Mucosa of descending colon (tissue), 3 donors: Measurements from ENCODE around the gene MICU1. TPM values are rescaled to one million over a fixed set of nuclear protein-coding genes. Genes with fewer than 3 reads are reported as not detected.

Experiments
- ATAC-seq: fragments of 200-7000 bp; cut with Tn5 transposase; one replicate; pipeline ENCODE4 v1.9.1; 2020; ENCODE audit warnings: mild to moderate bottlenecking, moderate library complexity
- DNase-seq, 3 donors: peaks; one replicate each; pipeline ENCODE4 v3.0.0-alpha.2; 2020
- H3K36me3 ChIP-seq: fragments of 200-600 bp; one replicate; pipeline ENCODE4 v1.8.0; 2021; ENCODE audit warnings: low read depth, mild to moderate bottlenecking
- H3K4me1 ChIP-seq: fragments of 200-600 bp; one replicate; pipeline ENCODE4 v1.8.0; 2021; ENCODE audit warnings: low read depth, mild to moderate bottlenecking
- H3K4me3 ChIP-seq: fragments of 200-600 bp; one replicate; pipeline ENCODE4 v1.8.0; 2021; ENCODE audit warnings: mild to moderate bottlenecking
- H3K9me3 ChIP-seq: fragments of 200-600 bp; one replicate; pipeline ENCODE4 v1.8.0; 2021; ENCODE audit warnings: mild to moderate bottlenecking
- intact Hi-C, 2 donors: fragments of 100-400 bp; cut with DNase I in 1 of 2; cut with micrococcal nuclease in 1 of 2; formaldehyde crosslinking; loops; one replicate each; pipeline versions ENCODE4 v1.11.0 to v1.11.1; 2022; cut with DNase I, micrococcal nuclease
- total RNA-seq, 3 donors: library from RNA; stranded (reverse); fragmentation: NEBNext Ultra II Directional in 2 of 3; extraction: Animal tissue kit (Norgen Biotek cat#: 25700) in 2 of 3; gene quantifications; one replicate each; pipeline versions ENCODE4 v1.2.1 to v1.2.4, GENCODE V29; 2021 to 2023
- TF ChIP-seq, protein P1 (sequence below): fragments of 200-600 bp; IDR thresholded peaks from one replicate; pipeline ENCODE4 v1.8.0; 2022; ENCODE audit warnings: antibody characterized with exemption, mild to moderate bottlenecking
- donor health status: DM: no; HTN: no; CAD: no; lungs with moderate emphysema.
- donor health status: DM: no; HTN: no; CAD: no.
- donor health status: DM: no; HTN: yes; CAD: no.

Gene MICU1
- total RNA-seq, 3 donors from 2014 or later = 38.6 to 45.3 (median 45.0) TPM

DNA sequence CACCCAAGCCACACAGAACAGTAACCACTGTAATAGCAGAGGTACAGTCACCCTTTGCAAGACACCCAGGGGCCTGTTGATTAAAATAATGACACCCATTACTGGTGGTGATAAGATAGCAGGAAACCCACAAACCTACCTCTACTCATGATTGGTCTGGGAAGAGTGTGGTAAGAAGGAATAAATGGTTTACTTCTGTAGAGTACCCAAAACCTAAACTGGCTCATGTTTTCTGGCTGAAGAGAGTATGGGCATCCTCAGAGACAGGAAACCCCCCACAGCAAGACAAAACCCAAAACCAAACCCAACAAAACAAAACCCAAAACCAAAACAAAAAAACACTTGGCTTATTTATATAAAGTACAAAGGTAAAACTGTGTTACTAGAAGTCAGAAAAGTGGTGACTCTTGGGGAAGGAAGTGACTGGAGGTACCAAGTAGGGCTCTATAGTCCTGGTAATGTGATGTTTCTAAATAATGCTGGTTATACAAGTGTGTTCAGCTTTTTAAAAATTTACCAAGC lies 255.6 kb downstream of the MICU1 start:
- H3K9me3 ChIP-seq = no peaks in the 10 kb centered on the region
- ATAC-seq (peak; percentile 70), DNase-seq (no peak)
- H3K4me1 ChIP-seq = no peaks in the 10 kb centered on the region
- intact Hi-C loops = no loop called here
- TF ChIP-seq, protein P1, sequence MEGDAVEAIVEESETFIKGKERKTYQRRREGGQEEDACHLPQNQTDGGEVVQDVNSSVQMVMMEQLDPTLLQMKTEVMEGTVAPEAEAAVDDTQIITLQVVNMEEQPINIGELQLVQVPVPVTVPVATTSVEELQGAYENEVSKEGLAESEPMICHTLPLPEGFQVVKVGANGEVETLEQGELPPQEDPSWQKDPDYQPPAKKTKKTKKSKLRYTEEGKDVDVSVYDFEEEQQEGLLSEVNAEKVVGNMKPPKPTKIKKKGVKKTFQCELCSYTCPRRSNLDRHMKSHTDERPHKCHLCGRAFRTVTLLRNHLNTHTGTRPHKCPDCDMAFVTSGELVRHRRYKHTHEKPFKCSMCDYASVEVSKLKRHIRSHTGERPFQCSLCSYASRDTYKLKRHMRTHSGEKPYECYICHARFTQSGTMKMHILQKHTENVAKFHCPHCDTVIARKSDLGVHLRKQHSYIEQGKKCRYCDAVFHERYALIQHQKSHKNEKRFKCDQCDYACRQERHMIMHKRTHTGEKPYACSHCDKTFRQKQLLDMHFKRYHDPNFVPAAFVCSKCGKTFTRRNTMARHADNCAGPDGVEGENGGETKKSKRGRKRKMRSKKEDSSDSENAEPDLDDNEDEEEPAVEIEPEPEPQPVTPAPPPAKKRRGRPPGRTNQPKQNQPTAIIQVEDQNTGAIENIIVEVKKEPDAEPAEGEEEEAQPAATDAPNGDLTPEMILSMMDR = no peak
- H3K36me3 ChIP-seq = no peaks in the 10 kb centered on the region
- H3K4me3 ChIP-seq = no peak overlapping the region

DNA sequence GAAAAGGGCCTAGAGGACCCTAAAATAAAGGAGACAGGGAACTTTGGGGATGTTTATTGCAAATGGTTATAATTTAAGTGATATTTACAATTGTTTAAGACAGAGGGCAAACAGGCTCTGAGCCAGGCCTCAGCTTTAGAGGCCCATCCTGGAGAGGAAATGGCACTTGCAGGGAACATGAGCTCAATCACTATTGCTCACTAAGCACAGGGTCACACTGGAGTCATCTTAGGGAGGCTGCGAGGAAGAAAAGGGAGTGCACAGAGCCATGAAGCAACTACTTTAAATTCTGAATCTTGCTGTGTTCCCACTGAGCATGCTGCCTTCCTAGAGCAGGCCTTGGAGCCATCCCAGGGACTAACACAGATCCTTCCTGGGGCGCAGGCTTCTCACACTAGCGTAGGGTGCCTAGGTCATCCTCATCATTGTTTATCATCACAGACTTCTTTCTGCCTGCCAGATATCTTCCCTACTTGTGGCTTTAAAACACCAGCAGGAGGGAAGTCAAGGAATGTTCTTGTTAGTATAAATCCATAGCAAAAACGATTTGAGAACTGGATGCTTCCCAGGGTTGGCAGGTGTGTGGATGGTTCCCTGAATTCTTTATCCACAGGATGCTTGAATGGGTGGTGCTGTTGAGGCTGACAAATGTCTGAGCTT lies 258.4 kb downstream of the MICU1 start:
- DNase-seq (no peak), ATAC-seq (no peak)
- H3K4me1 ChIP-seq = peaks cover 6% of the 10 kb centered on the region
- intact Hi-C loops = loop anchor here (10.0 kb wide), 1 partner anchor 467 kb away; no protein-coding TSS in a partner anchor
- no peaks in the 10 kb centered on the region for H3K36me3 ChIP-seq
- H3K9me3 ChIP-seq = no peaks in the 10 kb centered on the region
- TF ChIP-seq, protein P1 = no peak
- no peak overlapping the region for H3K4me3 ChIP-seq

DNA sequence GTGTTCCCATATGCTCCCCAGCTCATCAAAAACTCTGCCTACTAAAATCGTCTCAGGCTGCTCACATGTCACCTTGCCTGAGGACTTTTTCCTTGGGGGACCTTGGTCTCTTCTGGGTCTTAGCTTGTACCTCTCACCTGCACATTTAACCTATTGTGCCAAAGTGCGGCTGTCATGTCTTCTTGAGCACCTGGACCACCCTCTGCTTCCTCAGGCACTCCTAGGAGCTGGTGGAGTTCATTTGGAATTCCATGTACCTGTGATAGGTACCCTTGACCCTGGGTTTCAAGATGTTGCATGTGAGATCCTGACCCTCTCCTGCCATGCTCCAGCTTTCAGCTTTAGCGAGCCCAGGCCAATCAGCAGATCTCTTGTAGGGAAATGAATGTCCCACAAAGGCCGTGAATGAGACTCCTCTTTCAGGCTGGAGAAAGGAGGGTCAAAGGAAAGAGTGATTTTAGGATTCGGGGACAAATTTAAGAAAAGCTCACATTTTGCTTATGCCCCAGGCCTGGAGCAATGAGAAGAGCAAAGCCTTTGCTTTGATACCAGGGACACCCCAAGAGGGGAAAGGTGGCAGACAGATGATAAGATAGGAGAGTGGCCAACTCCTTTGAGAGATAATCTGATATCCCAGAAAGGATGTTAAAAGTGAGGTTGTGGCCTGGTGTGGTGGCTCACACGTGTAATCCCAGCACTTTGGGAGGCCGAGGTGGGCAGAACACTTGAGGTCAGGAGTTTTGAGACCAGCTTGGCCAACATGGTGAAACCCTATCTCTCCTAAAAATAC lies 260.6 kb downstream of the MICU1 start:
- Histone ChIP-seq H3K4me1 (peaks cover 6% of the 10 kb centered on the region), H3K4me3 (no peak overlapping the region), H3K9me3 (no peaks in the 10 kb centered on the region), H3K36me3 (no peaks in the 10 kb centered on the region)
- ATAC-seq = no peak
- TF ChIP-seq, protein P1 = no peak
- DNase-seq = no peak
- intact Hi-C loops = loop anchor here (10.0 kb wide), 1 partner anchor 470 kb away; no protein-coding TSS in a partner anchor

DNA sequence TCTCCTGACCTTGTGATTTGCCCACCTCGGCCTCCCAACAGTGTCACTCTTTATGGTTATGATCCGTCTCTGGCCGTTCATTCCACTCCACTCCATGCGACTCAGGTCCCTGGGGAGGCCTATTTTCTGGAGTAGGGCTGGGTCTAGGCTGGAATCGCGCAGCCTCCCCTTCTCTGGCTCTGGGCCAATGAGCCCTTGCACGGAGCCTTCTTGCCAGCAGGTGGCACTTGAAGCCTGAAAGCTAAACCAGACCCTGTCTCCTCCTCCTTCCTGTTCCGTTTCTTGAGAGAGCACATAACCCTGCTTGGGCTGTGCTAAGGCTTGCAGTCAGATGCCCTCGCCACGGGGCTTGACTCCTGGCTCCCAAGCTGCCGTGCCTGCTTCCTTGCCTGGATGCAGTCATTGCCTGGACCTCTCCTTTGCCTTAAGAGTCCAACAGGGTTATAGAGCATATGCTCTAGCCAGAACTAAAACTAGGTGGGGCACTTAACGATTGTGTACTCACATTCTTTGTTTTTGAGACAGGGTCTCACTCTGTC lies 261.6 kb downstream of the MICU1 start:
- intact Hi-C loops = loop anchor here (10.0 kb wide), 1 partner anchor 470 kb away; no protein-coding TSS in a partner anchor
- no peaks in the 10 kb centered on the region for H3K9me3 ChIP-seq
- ATAC-seq (peak; percentile 99), DNase-seq (peak; percentile 82 to 94 (median 90))
- no peak overlapping the region for H3K4me3 ChIP-seq
- peaks cover 6% of the 10 kb centered on the region for H3K4me1 ChIP-seq
- no peaks in the 10 kb centered on the region for H3K36me3 ChIP-seq
- TF ChIP-seq, protein P1 = peak; percentile 76

DNA sequence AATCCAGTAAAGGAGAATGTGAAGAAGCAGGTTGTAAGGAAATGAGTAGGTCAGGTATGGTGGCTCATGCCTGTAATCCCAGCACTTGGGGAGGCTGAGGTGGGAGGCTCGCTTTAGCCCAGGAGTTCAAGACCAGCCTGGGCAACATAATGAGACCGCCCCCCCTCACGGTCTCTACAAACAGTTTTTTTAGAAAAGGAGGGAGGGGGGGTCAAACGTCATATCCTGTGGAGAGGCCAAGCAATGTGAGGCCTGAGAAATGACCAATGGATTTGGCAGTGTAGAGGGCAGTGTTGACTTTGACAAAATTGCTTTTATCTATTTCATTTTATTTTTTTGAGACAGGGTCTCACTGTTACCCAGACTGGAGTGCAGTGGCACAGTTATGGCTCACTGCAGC lies 268.9 kb downstream of the MICU1 start:
- intact Hi-C loops = no loop called here
- ATAC-seq (no peak), DNase-seq (no peak)
- peaks cover 17% of the 10 kb centered on the region for H3K4me1 ChIP-seq
- H3K4me3 ChIP-seq = no peak overlapping the region
- no peaks in the 10 kb centered on the region for H3K9me3 ChIP-seq
- TF ChIP-seq, protein P1 = no peak
- H3K36me3 ChIP-seq = no peaks in the 10 kb centered on the region
